Sigmoid colon (tissue), 3 donors: ENCODE data around the gene ZNF483.

Experiments
- POLR2A ChIP-seq, 2 donors: fragments of 450-650 bp; IDR thresholded peaks; one replicate each; pipeline ENCODE4 v1.6.1; 2016; ENCODE audit warnings: antibody characterized with exemption in 2 of 2, mild to moderate bottlenecking in 2 of 2, moderate library complexity in 2 of 2
- TF ChIP-seq, protein P1 (sequence below), 4 experiments: fragments of 450-650 bp in 3 of 4; fragments of 200-600 bp in 1 of 4; IDR thresholded peaks; one replicate each; pipeline ENCODE4 v1.5.1; 2016 to 2019; ENCODE audit warnings: antibody characterized with exemption in 4 of 4, mild to moderate bottlenecking in 3 of 4, moderate library complexity in 2 of 4

DNA sequence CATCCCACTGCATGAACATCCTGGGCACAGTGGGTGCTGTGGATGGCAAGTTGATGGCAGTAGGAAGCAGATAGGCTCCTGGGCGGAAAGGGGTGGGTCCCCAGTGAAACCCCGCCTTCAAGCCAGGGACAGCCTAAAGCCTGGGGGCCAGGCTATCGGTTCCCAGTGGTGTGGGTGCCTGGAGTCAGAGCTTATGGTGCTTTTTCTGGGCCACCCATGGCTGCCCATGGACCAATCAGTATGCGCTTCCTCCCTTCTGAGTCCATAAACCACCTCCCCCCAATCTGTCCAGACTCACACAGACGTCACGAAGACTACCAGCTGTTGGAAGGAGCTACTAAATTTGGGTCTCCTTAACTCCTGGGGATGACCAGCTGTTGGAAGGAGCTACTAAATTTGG, 23.3 kb upstream of the ZNF483 start:
- TF ChIP-seq, protein P1, sequence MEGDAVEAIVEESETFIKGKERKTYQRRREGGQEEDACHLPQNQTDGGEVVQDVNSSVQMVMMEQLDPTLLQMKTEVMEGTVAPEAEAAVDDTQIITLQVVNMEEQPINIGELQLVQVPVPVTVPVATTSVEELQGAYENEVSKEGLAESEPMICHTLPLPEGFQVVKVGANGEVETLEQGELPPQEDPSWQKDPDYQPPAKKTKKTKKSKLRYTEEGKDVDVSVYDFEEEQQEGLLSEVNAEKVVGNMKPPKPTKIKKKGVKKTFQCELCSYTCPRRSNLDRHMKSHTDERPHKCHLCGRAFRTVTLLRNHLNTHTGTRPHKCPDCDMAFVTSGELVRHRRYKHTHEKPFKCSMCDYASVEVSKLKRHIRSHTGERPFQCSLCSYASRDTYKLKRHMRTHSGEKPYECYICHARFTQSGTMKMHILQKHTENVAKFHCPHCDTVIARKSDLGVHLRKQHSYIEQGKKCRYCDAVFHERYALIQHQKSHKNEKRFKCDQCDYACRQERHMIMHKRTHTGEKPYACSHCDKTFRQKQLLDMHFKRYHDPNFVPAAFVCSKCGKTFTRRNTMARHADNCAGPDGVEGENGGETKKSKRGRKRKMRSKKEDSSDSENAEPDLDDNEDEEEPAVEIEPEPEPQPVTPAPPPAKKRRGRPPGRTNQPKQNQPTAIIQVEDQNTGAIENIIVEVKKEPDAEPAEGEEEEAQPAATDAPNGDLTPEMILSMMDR (IDR thresholded peaks at IDR 0.05) = no peak
- TF ChIP-seq POLR2A (IDR thresholded peaks at IDR 0.05) = no peak
